WERI-Rb-1 (cell line): Measurements from ENCODE around the gene PGM2.

ENCODE experiments used
- DNase-seq: peaks from one replicate; pipeline ENCODE4 v3.0.0-alpha.2; 2020
- H3K27ac ChIP-seq: fragments of 250-450 bp; sonication (Bioruptor Pico); 2 replicates; pipeline ENCODE4 v1.5.1; 2020; ENCODE audit warnings: mild to moderate bottlenecking, moderate library complexity
- H3K27me3 ChIP-seq: fragments of 250-450 bp; sonication (Bioruptor Pico); 2 replicates; pipeline ENCODE4 v1.5.1; 2021; ENCODE audit warnings: mild to moderate bottlenecking, low read depth, moderate library complexity; ENCODE audit not compliant: insufficient read depth, severe bottlenecking
- H3K36me3 ChIP-seq: fragments of 250-450 bp; sonication (Bioruptor Pico); 2 replicates; pipeline ENCODE4 v1.5.1; 2020; ENCODE audit warnings: mild to moderate bottlenecking, moderate library complexity
- H3K4me3 ChIP-seq: 2 replicates; pipeline ENCODE4 v1.5.1; 2011; ENCODE audit warnings: low read depth, mild to moderate bottlenecking, control low read depth, low read length
- H3K9me3 ChIP-seq: fragments of 250-450 bp; sonication (Bioruptor Pico); 2 replicates; pipeline ENCODE4 v1.5.1; 2021; ENCODE audit warnings: mild to moderate bottlenecking, moderate library complexity; ENCODE audit not compliant: severe bottlenecking
- TF ChIP-seq, protein P1 (sequence below): IDR thresholded peaks from 2 replicates; pipeline ENCODE4 v1.5.1; 2011; ENCODE audit warnings: low read depth, mild to moderate bottlenecking, control low read depth, inconsistent platforms, low read length

Gene PGM2

DNA sequence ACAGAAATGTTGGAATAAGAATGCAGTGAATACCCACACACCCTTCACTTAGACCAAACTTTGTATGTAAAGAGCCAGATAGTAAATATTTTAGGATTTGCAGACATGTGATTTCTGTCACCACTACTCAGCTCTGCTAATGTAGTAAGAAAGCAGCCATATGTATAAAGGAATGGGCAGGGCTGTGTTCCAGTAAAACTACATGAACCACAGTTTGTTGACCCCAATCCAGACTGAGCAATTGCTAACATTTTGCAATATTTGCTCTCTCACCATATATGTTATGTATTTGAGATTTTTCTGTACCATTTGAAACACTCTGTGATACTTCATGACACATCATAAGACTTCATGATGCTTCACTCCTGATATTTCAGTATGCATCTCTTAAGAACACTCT, 32.4 kb downstream of the PGM2 start:
- H3K27ac ChIP-seq = no peak overlapping the region
- no peaks in the 10 kb centered on the region for H3K9me3 ChIP-seq
- H3K36me3 ChIP-seq = peaks cover 35% of the 10 kb centered on the region
- DNase-seq = no peak
- H3K4me3 ChIP-seq = no peak overlapping the region
- no peaks in the 10 kb centered on the region for H3K27me3 ChIP-seq
- TF ChIP-seq, protein P1, sequence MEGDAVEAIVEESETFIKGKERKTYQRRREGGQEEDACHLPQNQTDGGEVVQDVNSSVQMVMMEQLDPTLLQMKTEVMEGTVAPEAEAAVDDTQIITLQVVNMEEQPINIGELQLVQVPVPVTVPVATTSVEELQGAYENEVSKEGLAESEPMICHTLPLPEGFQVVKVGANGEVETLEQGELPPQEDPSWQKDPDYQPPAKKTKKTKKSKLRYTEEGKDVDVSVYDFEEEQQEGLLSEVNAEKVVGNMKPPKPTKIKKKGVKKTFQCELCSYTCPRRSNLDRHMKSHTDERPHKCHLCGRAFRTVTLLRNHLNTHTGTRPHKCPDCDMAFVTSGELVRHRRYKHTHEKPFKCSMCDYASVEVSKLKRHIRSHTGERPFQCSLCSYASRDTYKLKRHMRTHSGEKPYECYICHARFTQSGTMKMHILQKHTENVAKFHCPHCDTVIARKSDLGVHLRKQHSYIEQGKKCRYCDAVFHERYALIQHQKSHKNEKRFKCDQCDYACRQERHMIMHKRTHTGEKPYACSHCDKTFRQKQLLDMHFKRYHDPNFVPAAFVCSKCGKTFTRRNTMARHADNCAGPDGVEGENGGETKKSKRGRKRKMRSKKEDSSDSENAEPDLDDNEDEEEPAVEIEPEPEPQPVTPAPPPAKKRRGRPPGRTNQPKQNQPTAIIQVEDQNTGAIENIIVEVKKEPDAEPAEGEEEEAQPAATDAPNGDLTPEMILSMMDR = no peak

DNA sequence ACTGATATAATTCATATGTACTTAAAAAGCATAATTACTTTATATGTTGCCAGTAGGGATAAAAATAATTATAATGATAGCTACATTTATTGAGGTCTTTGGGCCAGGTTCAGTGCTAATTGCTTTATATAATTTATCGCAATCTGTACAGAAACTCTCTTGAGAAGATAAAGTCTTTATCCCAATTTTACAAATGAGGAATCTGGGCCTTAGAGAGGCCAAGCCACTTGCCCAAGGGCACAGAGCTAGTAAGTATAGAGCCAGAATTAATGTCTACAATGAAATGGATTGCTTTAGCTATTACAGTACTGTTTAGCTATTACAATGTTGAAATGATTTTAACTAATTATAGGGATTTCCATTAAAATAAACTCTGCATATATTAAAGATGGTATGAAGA, 33.8 kb downstream of the PGM2 start:
- no peaks in the 10 kb centered on the region for H3K27me3 ChIP-seq
- no peaks in the 10 kb centered on the region for H3K9me3 ChIP-seq
- peaks cover 33% of the 10 kb centered on the region for H3K36me3 ChIP-seq
- TF ChIP-seq, protein P1 = no peak
- no peak for DNase-seq
- H3K27ac ChIP-seq = no peak overlapping the region
- no peak overlapping the region for H3K4me3 ChIP-seq

DNA sequence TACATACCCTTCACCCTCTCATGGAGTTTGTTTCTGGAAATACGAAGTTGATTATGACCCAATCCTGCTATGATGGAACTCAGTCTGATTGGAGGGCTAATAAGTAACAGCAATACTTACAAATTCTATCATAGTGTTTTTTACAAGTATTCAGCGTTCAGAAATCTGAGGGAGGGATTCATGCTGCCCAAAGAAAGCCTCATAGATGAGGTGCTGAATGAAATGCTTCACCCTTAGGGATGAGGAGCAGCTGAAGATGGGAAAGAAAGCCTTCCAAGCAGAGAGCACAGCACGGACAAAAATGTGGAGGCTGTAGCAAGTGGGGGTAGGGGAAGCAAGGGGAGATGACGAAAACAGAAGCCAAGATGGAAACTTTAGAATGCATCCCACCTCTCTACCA, 36.5 kb downstream of the PGM2 start:
- Histone ChIP-seq H3K27me3 (no peaks in the 10 kb centered on the region), H3K36me3 (peaks cover 27% of the 10 kb centered on the region), H3K9me3 (no peaks in the 10 kb centered on the region), H3K27ac (no peak overlapping the region), H3K4me3 (no peak overlapping the region)
- TF ChIP-seq, protein P1 = no peak
- no peak for DNase-seq

DNA sequence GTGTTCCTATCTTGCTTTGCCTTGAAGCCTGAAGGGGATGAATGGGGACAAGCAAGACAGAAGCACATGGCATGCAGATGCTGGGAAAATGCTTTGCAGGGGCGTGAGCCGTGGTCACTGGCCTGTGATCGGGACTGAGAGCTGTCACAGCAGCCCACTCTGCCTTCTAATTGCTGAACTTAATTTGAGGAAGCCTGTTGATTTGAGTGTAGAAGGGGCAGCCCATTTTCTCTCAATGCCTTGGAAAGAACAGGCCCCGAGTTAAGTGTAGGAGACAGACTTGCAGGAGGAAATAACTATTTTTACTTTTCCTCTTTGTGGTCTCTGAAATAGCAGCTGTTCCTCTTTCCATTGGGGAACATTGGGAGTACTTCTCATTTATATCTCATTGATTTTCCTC, 38.3 kb downstream of the PGM2 start:
- Histone ChIP-seq H3K36me3 (peaks cover 22% of the 10 kb centered on the region), H3K27ac (no peak overlapping the region), H3K4me3 (no peak overlapping the region), H3K27me3 (no peaks in the 10 kb centered on the region), H3K9me3 (no peaks in the 10 kb centered on the region)
- TF ChIP-seq, protein P1 = no peak
- no peak for DNase-seq

DNA sequence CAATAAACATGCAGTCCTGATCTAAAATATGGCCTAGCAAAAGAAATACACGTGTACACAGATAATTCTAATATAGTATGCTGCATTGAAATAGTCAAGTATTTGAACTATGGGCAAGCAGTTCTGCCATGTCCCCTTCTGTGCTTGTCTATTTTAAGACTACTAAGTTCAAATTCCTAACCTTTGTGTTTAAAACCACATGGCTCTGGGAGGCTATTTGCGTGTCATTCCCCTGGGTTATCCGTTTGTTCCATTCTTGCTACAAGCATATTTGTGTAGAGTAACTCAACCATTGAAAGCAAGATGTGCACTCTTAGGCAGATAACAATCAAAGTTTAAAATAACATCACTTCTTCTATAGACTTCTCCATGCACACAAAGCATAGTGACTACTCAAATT, 39.0 kb downstream of the PGM2 start:
- DNase-seq = no peak
- Histone ChIP-seq H3K4me3 (no peak overlapping the region), H3K27me3 (no peaks in the 10 kb centered on the region), H3K9me3 (no peaks in the 10 kb centered on the region), H3K27ac (no peak overlapping the region), H3K36me3 (peaks cover 21% of the 10 kb centered on the region)
- TF ChIP-seq, protein P1 = no peak

DNA sequence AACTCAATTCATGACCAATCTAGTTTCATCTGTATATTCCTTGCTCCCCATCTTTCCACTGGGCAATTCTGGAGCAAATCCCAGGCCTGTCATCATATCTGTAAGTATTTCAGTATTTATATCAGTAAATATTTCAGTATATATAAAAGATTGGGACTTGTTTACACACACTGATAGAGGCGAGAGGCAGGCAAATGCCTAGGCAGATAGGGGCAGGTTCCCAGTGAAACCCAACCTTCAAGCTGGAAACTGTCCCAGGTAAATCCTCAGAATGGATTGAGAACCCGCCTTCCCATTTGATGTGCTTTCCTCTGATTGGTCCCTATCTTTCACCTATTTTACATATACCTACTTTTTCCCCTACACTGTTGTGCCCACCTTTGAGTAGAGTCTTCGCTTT, 40.6 kb downstream of the PGM2 start:
- Histone ChIP-seq H3K27ac (no peak overlapping the region), H3K36me3 (peaks cover 6% of the 10 kb centered on the region), H3K27me3 (no peaks in the 10 kb centered on the region), H3K4me3 (no peak overlapping the region), H3K9me3 (no peaks in the 10 kb centered on the region)
- no peak for DNase-seq
- TF ChIP-seq, protein P1 = no peak
